Measurements from ENCODE around the gene ACTRT2. TPM values are rescaled to one million over a fixed set of nuclear protein-coding genes. Genes with fewer than 3 reads are reported as not detected.

Gene ACTRT2
- total RNA-seq, 1 experiment from 2014 or later: not detected

GRCh38 chr1:3033040-3033789, 11.9 kb downstream of the ACTRT2 start:
- no peak for TF ChIP-seq CTCF (IDR thresholded peaks at IDR 0.05; ENCODE audit: insufficient read depth in 1 of 2, low read depth in 1 of 2, low read length in 1 of 2, severe bottlenecking in 1 of 2, unreplicated experiment in 1 of 2)
- H3K27me3 ChIP-seq (replicated peaks; ENCODE audit: control insufficient read depth, insufficient read depth, low read length): no peaks in the 10 kb centered on the region
- H3K4me1 ChIP-seq: no peaks in the 10 kb centered on the region
- no peak overlapping the region for H3K27ac Mint-ChIP-seq (ENCODE audit: unreplicated experiment)
- no peaks in the 10 kb centered on the region for H3K9me3 Mint-ChIP-seq (ENCODE audit: unreplicated experiment)
- H3K4me3 ChIP-seq (ENCODE audit: low read depth, low read length): no peak overlapping the region
- ChIA-PET CTCF (no interaction called here), POLR2A (no interaction called here)
- H3K36me3 Mint-ChIP-seq (ENCODE audit: insufficient read depth, unreplicated experiment): no peaks in the 10 kb centered on the region
- no peak overlapping the region for H3K4me3 Mint-ChIP-seq (ENCODE audit: unreplicated experiment)
- H3K36me3 ChIP-seq (ENCODE audit: control insufficient read depth, insufficient read depth, low read length): no peaks in the 10 kb centered on the region
- H3K27me3 Mint-ChIP-seq (ENCODE audit: insufficient read depth, unreplicated experiment): peaks cover 13% of the 10 kb centered on the region
- BruUV-seq (replicated peaks): no TSS peak
- DNase-seq: no peak
- no peaks in the 10 kb centered on the region for H3K4me1 Mint-ChIP-seq (ENCODE audit: low read depth, unreplicated experiment)
- intact Hi-C loops (cut with micrococcal nuclease; ENCODE audit: unreplicated experiment): no loop called here
- H3K9me3 ChIP-seq: no peaks in the 10 kb centered on the region

GRCh38 chr1:3033790-3034090, 12.5 kb downstream of the ACTRT2 start:
- H3K4me1 ChIP-seq: no peaks in the 10 kb centered on the region
- TF ChIP-seq CTCF (IDR thresholded peaks at IDR 0.05; ENCODE audit: insufficient read depth in 1 of 2, low read depth in 1 of 2, low read length in 1 of 2, severe bottlenecking in 1 of 2, unreplicated experiment in 1 of 2): no peak
- intact Hi-C loops (cut with micrococcal nuclease; ENCODE audit: unreplicated experiment): no loop called here
- H3K9me3 Mint-ChIP-seq (ENCODE audit: unreplicated experiment): no peaks in the 10 kb centered on the region
- H3K36me3 ChIP-seq (ENCODE audit: control insufficient read depth, insufficient read depth, low read length): no peaks in the 10 kb centered on the region
- POLR2A ChIA-PET: no interaction called here
- no peak overlapping the region for H3K27ac Mint-ChIP-seq (ENCODE audit: unreplicated experiment)
- H3K4me1 Mint-ChIP-seq (ENCODE audit: low read depth, unreplicated experiment): no peaks in the 10 kb centered on the region
- H3K4me3 Mint-ChIP-seq (ENCODE audit: unreplicated experiment): no peak overlapping the region
- no peaks in the 10 kb centered on the region for H3K36me3 Mint-ChIP-seq (ENCODE audit: insufficient read depth, unreplicated experiment)
- BruUV-seq (replicated peaks): no TSS peak
- no peaks in the 10 kb centered on the region for H3K9me3 ChIP-seq
- no peak overlapping the region for H3K4me3 ChIP-seq (ENCODE audit: low read depth, low read length)
- no peaks in the 10 kb centered on the region for H3K27me3 ChIP-seq (replicated peaks; ENCODE audit: control insufficient read depth, insufficient read depth, low read length)
- no peak for DNase-seq
- H3K27me3 Mint-ChIP-seq (ENCODE audit: insufficient read depth, unreplicated experiment): peaks cover 14% of the 10 kb centered on the region
- CTCF ChIA-PET: no interaction called here

- BruUV-seq (replicated peaks): no TSS peak
- POLR2A ChIA-PET: no interaction called here
Observed at GRCh38 chr1:3034162-3034561, 12.9 kb downstream of the ACTRT2 start.

More at GRCh38 chr1:3034162-3034561, 12.9 kb downstream of the ACTRT2 start:
- H3K4me1 Mint-ChIP-seq (ENCODE audit: low read depth, unreplicated experiment): no peaks in the 10 kb centered on the region
- no peaks in the 10 kb centered on the region for H3K9me3 ChIP-seq
- no peaks in the 10 kb centered on the region for H3K4me1 ChIP-seq
- no peak for DNase-seq
- H3K36me3 Mint-ChIP-seq (ENCODE audit: insufficient read depth, unreplicated experiment): no peaks in the 10 kb centered on the region
- CTCF ChIA-PET: no interaction called here
- no peak for TF ChIP-seq CTCF (IDR thresholded peaks at IDR 0.05; ENCODE audit: insufficient read depth in 1 of 2, low read depth in 1 of 2, low read length in 1 of 2, severe bottlenecking in 1 of 2, unreplicated experiment in 1 of 2)
- H3K36me3 ChIP-seq (ENCODE audit: control insufficient read depth, insufficient read depth, low read length): no peaks in the 10 kb centered on the region
- no peak overlapping the region for H3K4me3 Mint-ChIP-seq (ENCODE audit: unreplicated experiment)
- no peak overlapping the region for H3K27ac Mint-ChIP-seq (ENCODE audit: unreplicated experiment)
- intact Hi-C loops (cut with micrococcal nuclease; ENCODE audit: unreplicated experiment): no loop called here
- peaks cover 14% of the 10 kb centered on the region for H3K27me3 Mint-ChIP-seq (ENCODE audit: insufficient read depth, unreplicated experiment)
- H3K9me3 Mint-ChIP-seq (ENCODE audit: unreplicated experiment): no peaks in the 10 kb centered on the region
- H3K27me3 ChIP-seq (replicated peaks; ENCODE audit: control insufficient read depth, insufficient read depth, low read length): no peaks in the 10 kb centered on the region
- H3K4me3 ChIP-seq (ENCODE audit: low read depth, low read length): no peak overlapping the region
